HG03139 (cell line): Measurements from ENCODE around the gene ZBTB24.
"Not testable (repeated sequence)": the region's sequence is repeated elsewhere in the genome, so short reads cannot be mapped to it uniquely, and the experiment has no call there.

Experiments
- ATAC-seq: cut with Tn5 transposase; IDR thresholded peaks from one replicate; pipeline ENCODE4 v1.9.1; 2021; ENCODE audit not compliant: unreplicated experiment

Gene ZBTB24

GRCh38 chr6:109482905-109483734 is at the start of gene ZBTB24:
Gene ZBTB24 (minus strand): TSS chr6:109483219. CDS start chr6:109482026, 1,193 bp downstream.
- peak; percentile 80 for ATAC-seq

DNA sequence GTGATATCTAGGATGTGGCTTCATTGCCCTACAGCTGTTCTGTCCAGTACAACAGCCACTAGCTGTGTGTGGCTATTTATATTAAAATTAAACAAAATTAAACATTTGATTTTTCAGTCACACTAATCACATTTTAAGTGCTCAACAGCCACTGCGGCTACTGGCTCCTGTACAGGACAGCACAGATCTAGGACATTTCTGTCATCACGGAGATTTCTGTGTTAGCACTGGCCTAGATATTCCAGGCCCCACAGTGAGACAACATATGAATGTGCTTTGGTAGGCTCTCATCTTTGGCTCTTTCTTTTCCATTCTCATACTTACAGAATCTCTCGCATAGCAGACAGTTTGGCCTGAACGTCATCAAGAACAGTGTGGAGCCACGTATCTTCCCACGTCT is 48.4 kb upstream of the ZBTB24 start:
- no peak for ATAC-seq

DNA sequence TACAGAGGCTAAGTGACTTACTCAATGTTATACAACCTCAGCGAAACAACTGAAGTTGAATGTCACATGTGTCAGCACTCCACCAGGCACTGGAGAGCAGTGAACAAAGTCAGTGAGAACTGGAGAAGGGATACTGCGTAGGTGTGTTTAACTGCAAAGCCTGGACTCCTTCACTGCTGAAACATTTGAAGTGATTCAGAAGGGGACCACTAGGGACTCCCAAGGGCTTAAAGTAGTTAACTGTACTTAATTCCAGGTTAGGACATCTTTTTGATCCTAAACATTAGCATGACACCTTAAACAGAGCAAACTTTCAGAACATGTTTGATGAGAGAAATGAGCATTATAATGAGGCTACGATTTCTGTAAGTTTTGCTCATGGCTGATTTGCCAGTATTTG is 45.0 kb upstream of the ZBTB24 start:
- no peak for ATAC-seq

- no peak for ATAC-seq
Measured at GRCh38 chr6:109526905-109527628, 44.0 kb upstream of the ZBTB24 start.

DNA sequence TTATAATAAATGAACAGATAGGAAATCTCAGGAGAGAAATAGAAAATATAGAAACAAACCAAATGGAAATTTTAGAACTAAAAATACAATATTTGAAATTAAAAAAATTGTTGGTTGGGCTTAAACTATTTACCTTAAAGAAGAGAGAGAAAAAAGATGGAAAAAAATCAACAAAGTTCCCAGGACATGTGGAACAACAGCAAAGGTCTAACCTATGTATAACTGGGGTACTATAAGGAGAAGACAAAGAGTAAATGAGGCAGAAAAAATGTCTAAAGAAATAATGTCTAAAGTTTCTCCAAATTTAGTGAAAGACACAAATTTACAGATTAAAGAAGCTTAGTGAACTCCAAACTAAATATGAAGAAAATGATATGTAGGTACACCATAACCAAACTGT is 41.1 kb upstream of the ZBTB24 start:
- ATAC-seq: no peak

DNA sequence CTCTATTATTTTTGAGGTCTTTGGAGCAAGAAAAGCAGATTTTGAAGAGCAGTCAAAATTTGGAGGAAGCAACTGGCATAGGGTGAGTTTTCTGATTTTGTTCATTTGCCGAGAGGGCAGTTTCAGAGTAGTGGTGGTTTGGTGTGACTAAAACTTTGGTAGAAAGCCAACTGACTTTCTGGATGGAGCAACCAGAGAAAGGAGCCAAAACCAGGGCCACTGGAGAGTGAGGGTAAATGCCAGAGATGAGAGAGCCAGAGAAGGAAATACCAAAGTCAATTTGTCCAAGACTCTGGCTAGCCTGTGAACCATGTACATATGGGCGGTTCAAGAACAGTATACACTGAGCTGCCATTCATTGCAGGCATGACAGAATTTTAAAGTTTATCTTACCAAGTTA is 40.5 kb upstream of the ZBTB24 start:
- ATAC-seq: no peak

DNA sequence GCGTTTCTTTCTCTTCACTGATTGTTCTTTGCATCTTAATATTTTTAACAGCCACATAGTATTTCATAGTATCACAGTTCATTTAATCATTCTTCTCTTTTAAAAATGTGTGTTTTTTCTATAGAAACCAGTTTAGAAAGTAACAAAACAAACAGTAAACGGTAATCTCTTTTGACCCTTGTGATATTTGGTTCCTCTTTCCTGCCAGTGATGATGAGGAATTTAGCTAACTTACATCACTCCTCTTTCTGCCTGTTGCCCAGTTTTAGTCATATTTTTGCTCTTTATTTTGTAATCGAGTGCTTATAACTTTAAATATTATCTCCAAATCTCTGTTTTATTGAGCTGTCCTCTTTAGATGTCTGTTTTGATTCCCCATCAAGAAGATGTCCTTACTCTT is 38.1 kb upstream of the ZBTB24 start:
- no peak for ATAC-seq

- ATAC-seq: not testable (repeated sequence)
Measured at GRCh38 chr6:109519647-109520046, 36.6 kb upstream of the ZBTB24 start.

GRCh38 chr6:109516929-109517328 is 33.9 kb upstream of the ZBTB24 start:
- no peak for ATAC-seq

DNA sequence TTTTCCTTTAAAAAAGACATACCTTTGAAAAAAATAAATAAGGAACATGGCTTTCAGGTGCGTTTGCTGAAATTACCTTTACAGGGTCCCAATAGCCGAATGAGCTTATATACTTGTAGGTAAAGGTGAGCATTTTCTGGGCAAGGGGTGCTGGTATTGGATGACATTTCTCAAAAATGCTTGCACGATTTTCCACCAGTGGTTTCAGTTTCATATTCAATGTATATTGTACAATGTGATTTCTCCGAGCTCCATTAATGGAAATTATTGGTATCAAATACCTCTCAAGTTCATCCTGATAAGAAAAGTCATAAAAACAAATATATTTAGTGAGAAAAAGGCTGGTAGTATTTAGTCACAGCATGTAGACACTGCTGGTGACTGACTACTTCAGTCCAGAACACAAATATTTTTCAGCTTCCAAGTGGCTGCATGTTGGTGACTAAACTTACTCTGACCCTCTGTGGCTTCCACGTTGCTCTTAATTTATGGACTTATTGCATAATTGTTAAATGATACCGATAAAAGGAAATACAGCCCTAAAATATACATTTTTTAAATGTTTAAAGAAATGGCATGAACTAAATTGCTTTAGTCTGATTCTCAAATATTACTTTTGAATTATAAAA is 32.9 kb upstream of the ZBTB24 start:
- no peak for ATAC-seq

DNA sequence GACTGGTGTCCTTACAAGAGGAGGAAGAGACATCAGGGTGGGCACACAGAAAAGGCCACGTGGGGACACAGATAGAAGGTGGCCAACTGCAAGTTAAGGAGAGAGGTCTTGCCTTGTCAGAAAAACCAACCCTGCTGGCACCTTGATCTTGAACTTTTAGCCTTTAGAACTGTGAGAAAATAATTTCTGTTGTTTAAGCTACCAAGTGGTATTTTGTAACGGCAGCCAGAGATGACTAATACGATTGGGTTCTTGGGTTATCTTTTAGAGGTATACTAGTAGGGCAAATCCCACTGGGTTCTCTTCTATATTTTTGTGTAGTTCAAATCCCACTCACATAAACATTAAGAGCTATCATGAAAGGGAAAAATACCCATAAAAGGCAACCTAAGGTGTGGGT is 31.9 kb upstream of the ZBTB24 start:
- no peak for ATAC-seq

DNA sequence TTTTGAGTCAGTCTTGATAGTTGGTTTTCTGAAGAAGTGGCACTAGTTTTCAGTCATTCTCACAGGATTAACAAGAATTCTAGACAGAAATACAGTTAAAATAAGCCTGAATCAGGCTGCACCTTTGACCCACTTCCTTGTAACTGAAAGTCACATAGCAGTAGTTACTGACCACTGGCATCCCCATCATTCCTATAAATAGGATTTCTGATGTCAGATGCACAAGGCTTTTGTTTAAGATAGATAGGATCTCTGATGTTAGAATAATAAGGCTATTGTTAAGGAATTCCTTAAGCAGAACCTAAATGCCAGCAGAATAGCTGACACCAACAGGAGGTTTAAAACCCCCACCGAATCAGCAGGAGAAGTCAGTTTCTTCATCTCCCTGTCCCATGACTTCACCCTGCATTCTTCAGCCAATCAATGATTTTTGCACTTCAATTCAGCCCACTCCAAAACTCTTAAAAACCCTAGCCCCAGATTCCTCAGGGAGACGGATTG is 30.6 kb upstream of the ZBTB24 start:
- no peak for ATAC-seq

DNA sequence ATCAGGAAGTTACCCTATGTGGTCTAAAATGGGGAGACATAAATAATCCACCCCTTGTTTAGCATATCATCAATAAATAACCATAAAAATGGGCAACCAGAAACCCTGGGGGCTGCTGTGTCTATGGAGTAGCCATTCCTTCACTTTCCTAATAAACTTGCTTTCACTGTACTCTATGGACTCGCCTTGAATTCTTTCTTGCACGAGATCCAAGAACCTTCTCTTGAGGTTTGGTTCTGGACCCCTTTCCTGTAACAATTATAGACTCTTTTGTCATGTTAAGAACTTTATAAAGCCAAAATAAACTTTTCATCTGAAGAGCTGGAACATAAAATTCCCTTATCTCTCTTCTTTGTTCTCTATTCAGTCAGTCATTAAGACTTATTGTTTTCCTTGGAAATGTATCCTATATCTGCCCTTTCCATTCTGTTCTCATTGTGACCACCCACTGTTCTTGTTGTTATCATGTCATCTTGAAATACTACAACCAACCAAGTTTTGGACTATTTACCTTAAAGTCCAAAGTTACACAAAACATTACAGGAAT is 29.3 kb upstream of the ZBTB24 start:
- no peak for ATAC-seq

- no peak for ATAC-seq
Measured at GRCh38 chr6:109511832-109512231, 28.8 kb upstream of the ZBTB24 start.

DNA sequence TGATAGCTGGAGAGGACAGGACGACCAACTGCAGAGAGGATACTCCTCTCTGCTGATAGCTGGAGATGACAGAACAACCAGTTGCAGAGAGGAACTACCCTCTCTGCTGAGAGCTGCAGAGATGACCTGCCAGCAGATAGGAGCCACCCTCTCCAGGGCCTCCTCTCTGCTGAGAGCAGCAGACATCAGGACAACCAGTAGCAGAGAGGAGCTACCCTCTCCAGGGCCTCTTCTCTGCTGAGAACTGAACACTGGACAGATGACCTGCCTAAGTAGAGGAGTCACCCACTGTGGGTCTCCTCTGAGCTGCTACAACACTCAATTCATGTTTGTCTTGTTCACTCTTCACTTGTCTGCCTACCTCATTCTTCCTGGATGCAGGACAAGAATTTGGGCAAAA is 27.3 kb upstream of the ZBTB24 start:
- ATAC-seq: no peak

- no peak for ATAC-seq
Measured at GRCh38 chr6:109508166-109508860, 25.3 kb upstream of the ZBTB24 start.

- no peak for ATAC-seq
Measured at GRCh38 chr6:109507490-109508072, 24.6 kb upstream of the ZBTB24 start.

- ATAC-seq: no peak
Measured at GRCh38 chr6:109506841-109507240, 23.8 kb upstream of the ZBTB24 start.

DNA sequence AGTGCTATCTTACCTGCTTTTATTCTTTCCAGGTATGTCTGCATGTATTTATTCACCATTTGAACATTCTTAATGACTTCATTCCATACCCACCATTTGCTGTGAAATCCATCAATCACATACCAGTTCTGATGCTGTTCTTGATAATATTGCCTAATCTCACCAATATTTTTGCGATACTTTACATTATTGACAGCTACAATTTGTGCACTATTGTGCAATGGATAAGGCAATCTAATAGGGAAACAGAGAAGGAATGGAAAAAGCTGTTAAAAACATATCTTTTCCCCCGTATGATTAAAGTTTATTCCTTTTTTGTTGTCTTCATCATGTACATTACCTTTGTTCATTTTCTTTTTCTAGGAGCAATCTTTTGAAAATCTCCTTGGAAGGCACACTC is 23.3 kb upstream of the ZBTB24 start:
- no peak for ATAC-seq
